H1 (cell line): ENCODE results near the gene ARHGEF2. TPM values are rescaled to one million over a fixed set of nuclear protein-coding genes. Genes with fewer than 3 reads are reported as not detected.

ENCODE experiments used
- CTCF ChIA-PET: fragments of 300-600 bp; sonication (Branson Sonifier 250); formaldehyde crosslinking; loops from one replicate; lab custom pipeline; 2021; ENCODE audit not compliant: partially characterized antibody; lab: Charles Lee
- POLR2A ChIA-PET: fragments of 300-600 bp; sonication (Branson Sonifier 250); formaldehyde crosslinking; loops from one replicate; lab custom pipeline; 2021; ENCODE audit warnings: inconsistent platforms; ENCODE audit not compliant: partially characterized antibody; lab: Charles Lee
- DNase-seq, 2 experiments: peaks; one replicate each; pipeline versions ENCODE4 v3.0.0 to v3.0.0-alpha.2; 2010 to 2022; ENCODE audit warnings: low spot score in 2 of 2, low read depth in 1 of 2, mixed read lengths in 1 of 2
- FAIRE-seq: peaks from 2 replicates; lab custom pipeline; 2011; peaks lifted over from hg19 to GRCh38; lab: Jason Lieb, UNC
- H2AFZ ChIP-seq: 2 replicates; pipeline ENCODE4 v1.8.1; 2012; ENCODE audit warnings: low read length, inconsistent platforms
- H2AK5ac ChIP-seq: 2 replicates; pipeline ENCODE4 v1.6.1; 2013; ENCODE audit warnings: low read depth, low read length
- H2BK120ac ChIP-seq: replicated peaks from 2 replicates; pipeline ENCODE3; 2013; ENCODE audit warnings: low read depth, low read length, inconsistent platforms
- H2BK12ac ChIP-seq: 2 replicates; pipeline ENCODE4 v1.6.1; 2013; ENCODE audit warnings: low read depth, low read length
- H2BK15ac ChIP-seq: 2 replicates; pipeline ENCODE4 v1.6.1; 2013; ENCODE audit warnings: low read length
- H2BK20ac ChIP-seq: 2 replicates; pipeline ENCODE4 v1.6.1; 2013; ENCODE audit warnings: low read length
- H2BK5ac ChIP-seq: 2 replicates; pipeline ENCODE4 v1.6.1; 2013; ENCODE audit warnings: low read depth, low read length
- H3K14ac ChIP-seq: 2 replicates; pipeline ENCODE4 v1.6.1; 2013; ENCODE audit warnings: inconsistent platforms; ENCODE audit not compliant: insufficient read length
- H3K18ac ChIP-seq: 2 replicates; pipeline ENCODE4 v1.6.1; 2013; ENCODE audit warnings: low read length; ENCODE audit errors: extremely low read depth
- H3K23ac ChIP-seq: 2 replicates; pipeline ENCODE4 v1.6.1; 2013; ENCODE audit warnings: inconsistent platforms; ENCODE audit not compliant: insufficient read length
- H3K23me2 ChIP-seq: 2 replicates; pipeline ENCODE4 v1.6.1; 2013; ENCODE audit warnings: low read depth, low read length
- H3K27ac ChIP-seq: 2 replicates; pipeline ENCODE4 v1.6.1; 2011; ENCODE audit warnings: low read depth, low read length, inconsistent platforms
- H3K27me3 ChIP-seq, 4 experiments: replicated peaks in 1 of 4; 1 replicate in 1 of 4; 2 replicates in 3 of 4; pipeline versions ENCODE4 v1.6.1 to v1.8.1; 2011 to 2013; ENCODE audit warnings: low read length in 3 of 4, mild to moderate bottlenecking in 3 of 4, inconsistent platforms in 2 of 4, mixed read lengths in 2 of 4, moderate library complexity in 1 of 4; ENCODE audit not compliant: control insufficient read depth in 3 of 4, insufficient read depth in 3 of 4; ENCODE audit errors: extremely low read depth in 1 of 4
- H3K36me3 ChIP-seq, 4 experiments: 2 replicates each; pipeline versions ENCODE4 v1.6.1 to v1.8.1; 2011 to 2013; ENCODE audit warnings: mild to moderate bottlenecking in 4 of 4, low read length in 3 of 4, moderate library complexity in 2 of 4, control low read depth in 1 of 4, inconsistent platforms in 1 of 4; ENCODE audit not compliant: insufficient read depth in 4 of 4, control insufficient read depth in 2 of 4
- H3K4ac ChIP-seq: replicated peaks from 2 replicates; pipeline ENCODE3; 2013; ENCODE audit warnings: low read length, low read depth, mixed read lengths, inconsistent platforms; ENCODE audit not compliant: insufficient read length
- H3K4me1 ChIP-seq, 4 experiments: replicated peaks in 1 of 4; 1 replicate in 1 of 4; 2 replicates in 3 of 4; pipeline versions ENCODE4 v1.6.1 to v1.8.1; 2011 to 2013; ENCODE audit warnings: low read length in 3 of 4, inconsistent platforms in 2 of 4, mixed read lengths in 1 of 4; ENCODE audit not compliant: insufficient read depth in 4 of 4, control insufficient read depth in 3 of 4
- H3K4me2 ChIP-seq, 2 experiments: 2 replicates each; pipeline versions ENCODE4 v1.6.1 to v1.8.1; 2011 to 2013; ENCODE audit warnings: low read depth in 2 of 2, low read length in 2 of 2, control low read depth in 1 of 2, inconsistent platforms in 1 of 2, mild to moderate bottlenecking in 1 of 2; ENCODE audit not compliant: insufficient read depth in 1 of 2
- H3K4me3 ChIP-seq, 4 experiments: fragments of 200-600, 300-600 bp in 1 of 4; sonication (generic), shearing (Covaris generic), sonication (Bioruptor Twin) in 1 of 4; 2 replicates each; pipeline versions ENCODE4 v1.5.1 to v1.8.1; 2011 to 2016; ENCODE audit warnings: low read length in 4 of 4, low read depth in 3 of 4, control low read depth in 2 of 4, inconsistent platforms in 2 of 4, mild to moderate bottlenecking in 2 of 4, mixed read lengths in 1 of 4, moderate library complexity in 1 of 4; ENCODE audit not compliant: insufficient read depth in 2 of 4; ENCODE audit errors: extremely low read depth in 1 of 4
- H3K56ac ChIP-seq: replicated peaks from 2 replicates; pipeline ENCODE3; 2013; ENCODE audit warnings: low read depth, mild to moderate bottlenecking, mixed read lengths, low read length, inconsistent platforms; ENCODE audit not compliant: insufficient read length
- H3K79me1 ChIP-seq: 2 replicates; pipeline ENCODE4 v1.6.1; 2013; ENCODE audit warnings: low read depth, low read length, control low read depth
- H3K79me2 ChIP-seq, 2 experiments: 2 replicates each; pipeline versions ENCODE4 v1.6.1 to v1.8.1; 2012 to 2013; ENCODE audit warnings: low read length in 2 of 2, mild to moderate bottlenecking in 2 of 2, inconsistent platforms in 1 of 2; ENCODE audit not compliant: insufficient read depth in 2 of 2, control insufficient read depth in 1 of 2
- H3K9ac ChIP-seq, 4 experiments: replicated peaks in 1 of 4; 1 replicate in 1 of 4; 2 replicates in 3 of 4; pipeline versions ENCODE4 v1.6.1 to v1.8.1; 2011 to 2013; ENCODE audit warnings: low read depth in 3 of 4, low read length in 3 of 4, control low read depth in 2 of 4, mild to moderate bottlenecking in 2 of 4, moderate library complexity in 2 of 4, inconsistent platforms in 1 of 4; ENCODE audit errors: extremely low read depth in 1 of 4
- H3K9me3 ChIP-seq, 2 experiments: 2 replicates each; pipeline versions ENCODE4 v1.6.1 to v1.8.1; 2012 to 2013; ENCODE audit warnings: mild to moderate bottlenecking in 2 of 2, moderate library complexity in 2 of 2, control low read depth in 1 of 2, inconsistent platforms in 1 of 2, low read depth in 1 of 2, low read length in 1 of 2, mixed read lengths in 1 of 2; ENCODE audit not compliant: insufficient read depth in 2 of 2
- H4K20me1 ChIP-seq, 2 experiments: replicated peaks in 1 of 2; 2 replicates each; pipeline versions ENCODE3 to v1.8.1; 2011 to 2013; ENCODE audit warnings: inconsistent platforms in 2 of 2, low read length in 2 of 2, mild to moderate bottlenecking in 1 of 2; ENCODE audit not compliant: insufficient read depth in 2 of 2, control insufficient read depth in 1 of 2
- H4K5ac ChIP-seq: 2 replicates; pipeline ENCODE4 v1.6.1; 2013; ENCODE audit warnings: low read length, low read depth, mixed read lengths, inconsistent platforms; ENCODE audit not compliant: insufficient read length
- H4K8ac ChIP-seq: 2 replicates; pipeline ENCODE4 v1.8.0; 2013; ENCODE audit warnings: mild to moderate bottlenecking, moderate library complexity, low read length, inconsistent platforms; ENCODE audit not compliant: insufficient read depth; ENCODE audit errors: extremely low read depth
- H4K91ac ChIP-seq: replicated peaks from 2 replicates; pipeline ENCODE3; 2013; ENCODE audit warnings: low read length, mixed read lengths, inconsistent platforms; ENCODE audit not compliant: insufficient read length
- ASH2L ChIP-seq: fragments of 200-600, 300-600 bp; sonication (generic); IDR thresholded peaks from one replicate; pipeline ENCODE4 v1.7.1; 2017; ENCODE audit warnings: low read length
- CBX5 ChIP-seq: fragments of 300-800, 300-1000 bp; sonication (generic); IDR thresholded peaks from 2 replicates; pipeline ENCODE4 v1.7.1; 2016; ENCODE audit warnings: antibody characterized with exemption, low read length, low read depth
- GABPA ChIP-seq: IDR thresholded peaks from 2 replicates; pipeline ENCODE4 v1.6.1; 2011; ENCODE audit warnings: mild to moderate bottlenecking, low read length, moderate library complexity, borderline replicate concordance; ENCODE audit not compliant: insufficient read depth
- GTF2F1 ChIP-seq: IDR thresholded peaks from 2 replicates; pipeline ENCODE4 v1.6.1; 2012; ENCODE audit warnings: low read depth, low read length, improper control_type of control experiment, borderline replicate concordance
- KDM5A ChIP-seq: fragments of 200-600 bp; IDR thresholded peaks from 2 replicates; pipeline ENCODE4 v1.7.1; 2012; ENCODE audit warnings: mild to moderate bottlenecking, low read length, inconsistent platforms, mixed read lengths
- RBBP5 ChIP-seq: IDR thresholded peaks from 2 replicates; pipeline ENCODE4 v1.7.1; 2012; ENCODE audit warnings: low read depth, mild to moderate bottlenecking, inconsistent platforms, low read length, moderate library complexity, borderline replicate concordance
- RFX5 ChIP-seq: IDR thresholded peaks from 2 replicates; pipeline ENCODE4 v1.6.1; 2011; ENCODE audit warnings: low read depth, low read length, improper control_type of control experiment, borderline replicate concordance
- RNF2 ChIP-seq: fragments of 200-900, 300-1000 bp; sonication (generic); IDR thresholded peaks from 2 replicates; pipeline ENCODE4 v1.7.1; 2016; ENCODE audit warnings: borderline replicate concordance, low read depth, mild to moderate bottlenecking, antibody characterized with exemption, low read length; ENCODE audit not compliant: poor library complexity, severe bottlenecking; ENCODE audit errors: missing control alignments
- SIX5 ChIP-seq: IDR thresholded peaks from 2 replicates; pipeline ENCODE4 v1.6.1; 2011; ENCODE audit warnings: mild to moderate bottlenecking, low read depth, low read length
- SRF ChIP-seq: IDR thresholded peaks from 2 replicates; pipeline ENCODE4 v1.6.1; 2011; ENCODE audit warnings: mild to moderate bottlenecking, low read depth, low read length, moderate library complexity
- TAF7 ChIP-seq: optimal IDR thresholded peaks from 2 replicates; pipeline ENCODE3; 2011; ENCODE audit warnings: low read depth, mild to moderate bottlenecking, inconsistent platforms, low read length, moderate library complexity, borderline replicate concordance
- TEAD4 ChIP-seq: IDR thresholded peaks from 2 replicates; pipeline ENCODE4 v1.6.1; 2012; ENCODE audit warnings: low read depth, low read length, inconsistent platforms, mixed read lengths
- ZNF274 ChIP-seq: IDR thresholded peaks from 2 replicates; pipeline ENCODE4 v1.7.0; 2012; ENCODE audit warnings: low read length, borderline replicate concordance; ENCODE audit errors: extremely low read depth
- WGBS, 2 experiments: shearing (Covaris generic) in 1 of 2; methylation state at CpG; one replicate each; pipeline versions ENCODE4 v1.1.6 to v1.1.7; 2013 to 2015; ENCODE audit warnings: low lambda C conversion rate in 2 of 2, mixed read lengths in 2 of 2, inconsistent platforms in 1 of 2, low coverage in 1 of 2, missing lambda C conversion rate in 1 of 2; ENCODE audit not compliant: insufficient replicate concordance in 2 of 2, insufficient coverage in 1 of 2, insufficient read length in 1 of 2; ENCODE audit errors: extremely low coverage in 1 of 2, missing lambda C conversion rate in 1 of 2; 5-methylcytosine and 5-hydroxymethylcytosine counted together
- polyA plus RNA-seq, 7 experiments: library from polyadenylated mRNA; depleted of rRNA in 3 of 7; stranded (reverse) in 5 of 7; unstranded in 2 of 7; fragments of >200 nt in 5 of 7; fragments of 200-250 nt in 2 of 7; gene quantifications; 1 replicate in 5 of 7; 2 replicates in 1 of 7; 4 replicates in 1 of 7; pipeline versions ENCODE4 v1.2.1 to v1.2.3, GENCODE V29; 2011 to 2013; ENCODE audit warnings: missing spikeins in 2 of 7, mixed read lengths in 2 of 7
- total RNA-seq: library from RNA; stranded (reverse); fragmentation: NEBNext Ultra II Directional; extraction: Animal tissue kit (Norgen Biotek cat#: 25700); gene quantifications from 2 replicates; pipeline ENCODE4 v1.2.1, GENCODE V29; 2021
- TF ChIP-seq, protein P1 (sequence below): IDR thresholded peaks from 2 replicates; pipeline ENCODE4 v1.6.1; 2011; ENCODE audit warnings: low read depth, mild to moderate bottlenecking, low read length; ENCODE audit not compliant: insufficient read depth

The ARHGEF2 gene
- total and polyA plus RNA-seq, 2 of the 8 experiments (the other 6 are each of a cell fraction or from before 2014, with no cell fraction given) = 42.7 to 80.5 TPM

GRCh38 chr1:155897746-155898145 is 80.6 kb downstream of the ARHGEF2 start:
- no peak overlapping the region for H2BK12ac ChIP-seq
- H3K4ac ChIP-seq = no peak overlapping the region
- 96% methylated on average over 1 of the region's 1 CpG; no CpG with 5 or more reads in 1 of the 2 experiments for WGBS, 2 experiments
- no peak overlapping the region for H3K9ac ChIP-seq
- H4K20me1 ChIP-seq = no peaks in the 10 kb centered on the region
- no peak overlapping the region for H3K56ac ChIP-seq
- H3K4me2 ChIP-seq = no peak overlapping the region
- FAIRE-seq (no peak), DNase-seq (no peak)
- no peak overlapping the region for H3K23ac ChIP-seq
- no peak overlapping the region for H2AK5ac ChIP-seq
- H3K4me3 ChIP-seq = no peak overlapping the region
- ChIA-PET CTCF (interaction anchor here (0.5 to 1.1 kb wide), 3 partner anchors 15 to 26 kb away, joined by 3 to 4 read pairs (median 3); no protein-coding TSS in a partner anchor), POLR2A (interaction anchor here (0.5 to 2.4 kb wide), 2 partner anchors 35 to 42 kb away, joined by 5 to 8 read pairs; partner anchors contain the start of gene KHDC4)
- H2BK5ac ChIP-seq = no peak overlapping the region
- no peaks in the 10 kb centered on the region for H3K4me1 ChIP-seq
- H4K8ac ChIP-seq = no peak overlapping the region
- H2BK15ac ChIP-seq = no peak overlapping the region
- no peak overlapping the region for H2BK120ac ChIP-seq
- H3K23me2 ChIP-seq = no peaks in the 10 kb centered on the region
- no peak overlapping the region for H4K91ac ChIP-seq
- H3K27me3 ChIP-seq = no peaks in the 10 kb centered on the region
- no peaks in the 10 kb centered on the region for H3K79me2 ChIP-seq
- no peaks in the 10 kb centered on the region for H3K9me3 ChIP-seq
- H3K36me3 ChIP-seq = peaks cover 13 to 41% (median 26%) of the 10 kb centered on the region in 4 experiments
- H4K5ac ChIP-seq = no peak overlapping the region
- no peak overlapping the region for H3K27ac ChIP-seq
- H2AFZ ChIP-seq = no peak overlapping the region
- no peaks in the 10 kb centered on the region for H3K79me1 ChIP-seq
- H3K18ac ChIP-seq = no peak overlapping the region
- H2BK20ac ChIP-seq = no peak overlapping the region
- H3K14ac ChIP-seq = no peak overlapping the region
- TF ChIP-seq KDM5A (no peak), TEAD4 (no peak), GABPA (no peak), GTF2F1 (no peak), RFX5 (no peak), ZNF274 (no peak), RNF2 (no peak), SIX5 (no peak), SRF (no peak), RBBP5 (no peak), TAF7 (no peak), CBX5 (no peak), ASH2L (no peak)
- TF ChIP-seq, protein P1, sequence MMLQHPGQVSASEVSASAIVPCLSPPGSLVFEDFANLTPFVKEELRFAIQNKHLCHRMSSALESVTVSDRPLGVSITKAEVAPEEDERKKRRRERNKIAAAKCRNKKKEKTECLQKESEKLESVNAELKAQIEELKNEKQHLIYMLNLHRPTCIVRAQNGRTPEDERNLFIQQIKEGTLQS = no peak
